PC-9 (cell line): ENCODE data around the gene ITM2C. TPM values are rescaled to one million over a fixed set of nuclear protein-coding genes. Genes with fewer than 3 reads are reported as not detected.

Experiments
- BruUV-seq: library from RNA; stranded (reverse); fragments of 400-500 nt; replicated peaks from 2 replicates; lab custom pipeline; 2021; lab: Mats Ljungman, UMichigan
- CTCF ChIA-PET: fragments of 300-600 bp; sonication (Branson Sonifier 250); formaldehyde crosslinking; loops from one replicate; lab custom pipeline; 2022; ENCODE audit warnings: antibody characterized with exemption; lab: Charles Lee
- POLR2A ChIA-PET: fragments of 300-600 bp; sonication (Branson Sonifier 250); formaldehyde crosslinking; loops from one replicate; lab custom pipeline; 2022; ENCODE audit warnings: antibody characterized with exemption; ENCODE audit not compliant: unreplicated experiment; lab: Charles Lee
- DNase-seq, 2 experiments: peaks; one replicate each; pipeline versions ENCODE4 v3.0.0 to v3.0.0-alpha.2; 2015 to 2022; ENCODE audit warnings: mixed read lengths in 1 of 2
- H2AFZ ChIP-seq: fragments of 200-600 bp; sonication (generic); 2 replicates; pipeline ENCODE4 v1.8.1; 2017; ENCODE audit warnings: antibody characterized with exemption
- H3F3A ChIP-seq: fragments of 200-600 bp; sonication (generic); 2 replicates; pipeline ENCODE4 v1.8.1; 2017; ENCODE audit warnings: antibody characterized with exemption, mild to moderate bottlenecking, low read depth; ENCODE audit not compliant: insufficient read depth
- H3K27ac ChIP-seq: fragments of 200-600 bp; sonication (generic); 2 replicates; pipeline ENCODE4 v1.6.1; 2016; ENCODE audit warnings: mixed run types
- H3K27me3 ChIP-seq: fragments of 200-600 bp; sonication (generic); 2 replicates; pipeline ENCODE4 v1.6.1; 2016; ENCODE audit warnings: low read depth, mixed run types; ENCODE audit not compliant: insufficient read depth
- H3K36me3 ChIP-seq: fragments of 200-600 bp; sonication (generic); 2 replicates; pipeline ENCODE4 v1.6.1; 2016; ENCODE audit warnings: low read depth, mixed run types
- H3K4me1 ChIP-seq: fragments of 200-600 bp; sonication (generic); replicated peaks from 2 replicates; pipeline ENCODE4 v1.6.1; 2016; ENCODE audit warnings: mixed run types; ENCODE audit not compliant: insufficient read depth
- H3K4me2 ChIP-seq: fragments of 200-600 bp; sonication (generic); 2 replicates; pipeline ENCODE4 v1.6.1; 2017; ENCODE audit warnings: mixed run types
- H3K4me3 ChIP-seq: fragments of 200-600 bp; sonication (generic); 2 replicates; pipeline ENCODE4 v1.6.1; 2016; ENCODE audit warnings: mixed run types
- H3K79me2 ChIP-seq: fragments of 200-600 bp; sonication (generic); 2 replicates; pipeline ENCODE4 v1.6.1; 2017; ENCODE audit warnings: low read depth, mixed run types
- H3K9me2 ChIP-seq: fragments of 200-600 bp; sonication (generic); 2 replicates; pipeline ENCODE4 v1.8.1; 2017; ENCODE audit warnings: mild to moderate bottlenecking; ENCODE audit not compliant: insufficient read depth
- H3K9me3 ChIP-seq: fragments of 200-600 bp; sonication (generic); 2 replicates; pipeline ENCODE4 v1.8.1; 2016; ENCODE audit warnings: low read depth; ENCODE audit not compliant: insufficient read depth
- H4K20me1 ChIP-seq: fragments of 200-600 bp; sonication (generic); 2 replicates; pipeline ENCODE4 v1.8.1; 2017; ENCODE audit not compliant: insufficient read depth
- EZH2 ChIP-seq: fragments of 200-600 bp; sonication (generic); IDR thresholded peaks from 2 replicates; pipeline ENCODE4 v1.8.0; 2017; ENCODE audit warnings: antibody characterized with exemption, low read depth
- intact Hi-C: fragments of 100-400 bp; cut with micrococcal nuclease; formaldehyde crosslinking; loops from one replicate; pipeline ENCODE4 v1.10.0; 2022; ENCODE audit not compliant: unreplicated experiment
- total RNA-seq: library from RNA; stranded (reverse); gene quantifications from 2 replicates; pipeline ENCODE4 v1.2.3, GENCODE V29; 2021
- TF ChIP-seq, protein P1 (sequence below): fragments of 200-600 bp; sonication (generic); conservative IDR thresholded peaks from 2 replicates; pipeline ENCODE4 v1.6.1; 2017; ENCODE audit warnings: mixed run types, antibody characterized with exemption, mild to moderate bottlenecking, moderate library complexity

ITM2C gene
- total RNA-seq, 1 experiment from 2014 or later: 76.0 TPM

DNA sequence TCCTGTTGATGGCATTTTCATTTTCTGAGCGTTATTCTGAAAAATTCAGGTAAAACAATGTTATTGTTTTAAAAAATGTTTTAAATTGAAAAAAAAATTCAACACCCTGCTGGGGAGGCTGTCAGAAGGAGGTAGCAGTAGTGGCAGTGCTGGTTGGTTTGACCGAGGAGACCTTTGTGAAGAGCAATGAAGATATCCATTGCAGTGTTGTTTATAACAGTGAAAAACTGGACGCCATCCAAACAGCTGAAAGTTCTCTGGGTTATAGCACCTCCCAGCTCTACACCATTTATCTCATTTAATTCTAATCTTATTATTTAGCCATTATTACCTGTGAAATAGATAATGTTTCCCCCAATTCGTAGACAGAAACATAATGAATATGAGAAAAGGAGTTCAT lies 12.6 kb upstream of the ITM2C start:
- no peaks in the 10 kb centered on the region for H3K79me2 ChIP-seq
- H3K9me2 ChIP-seq: no peaks in the 10 kb centered on the region
- no peaks in the 10 kb centered on the region for H4K20me1 ChIP-seq
- BruUV-seq: no TSS peak
- H3K27me3 ChIP-seq: peaks cover 4% of the 10 kb centered on the region; the same call in 1 of the 2 replicates
- H3K9me3 ChIP-seq: no peaks in the 10 kb centered on the region
- no peaks in the 10 kb centered on the region for H3F3A ChIP-seq
- no peaks in the 10 kb centered on the region for H3K36me3 ChIP-seq
- H3K27ac ChIP-seq: no peak overlapping the region
- CTCF ChIA-PET: no interaction called here
- DNase-seq: no peak
- H3K4me3 ChIP-seq: no peak overlapping the region
- no peak overlapping the region for H2AFZ ChIP-seq
- intact Hi-C loops: no loop called here
- TF ChIP-seq, protein P1, sequence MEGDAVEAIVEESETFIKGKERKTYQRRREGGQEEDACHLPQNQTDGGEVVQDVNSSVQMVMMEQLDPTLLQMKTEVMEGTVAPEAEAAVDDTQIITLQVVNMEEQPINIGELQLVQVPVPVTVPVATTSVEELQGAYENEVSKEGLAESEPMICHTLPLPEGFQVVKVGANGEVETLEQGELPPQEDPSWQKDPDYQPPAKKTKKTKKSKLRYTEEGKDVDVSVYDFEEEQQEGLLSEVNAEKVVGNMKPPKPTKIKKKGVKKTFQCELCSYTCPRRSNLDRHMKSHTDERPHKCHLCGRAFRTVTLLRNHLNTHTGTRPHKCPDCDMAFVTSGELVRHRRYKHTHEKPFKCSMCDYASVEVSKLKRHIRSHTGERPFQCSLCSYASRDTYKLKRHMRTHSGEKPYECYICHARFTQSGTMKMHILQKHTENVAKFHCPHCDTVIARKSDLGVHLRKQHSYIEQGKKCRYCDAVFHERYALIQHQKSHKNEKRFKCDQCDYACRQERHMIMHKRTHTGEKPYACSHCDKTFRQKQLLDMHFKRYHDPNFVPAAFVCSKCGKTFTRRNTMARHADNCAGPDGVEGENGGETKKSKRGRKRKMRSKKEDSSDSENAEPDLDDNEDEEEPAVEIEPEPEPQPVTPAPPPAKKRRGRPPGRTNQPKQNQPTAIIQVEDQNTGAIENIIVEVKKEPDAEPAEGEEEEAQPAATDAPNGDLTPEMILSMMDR: no peak
- no peak for TF ChIP-seq EZH2
- no peaks in the 10 kb centered on the region for H3K4me1 ChIP-seq
- no peak overlapping the region for H3K4me2 ChIP-seq
- POLR2A ChIA-PET: no interaction called here

DNA sequence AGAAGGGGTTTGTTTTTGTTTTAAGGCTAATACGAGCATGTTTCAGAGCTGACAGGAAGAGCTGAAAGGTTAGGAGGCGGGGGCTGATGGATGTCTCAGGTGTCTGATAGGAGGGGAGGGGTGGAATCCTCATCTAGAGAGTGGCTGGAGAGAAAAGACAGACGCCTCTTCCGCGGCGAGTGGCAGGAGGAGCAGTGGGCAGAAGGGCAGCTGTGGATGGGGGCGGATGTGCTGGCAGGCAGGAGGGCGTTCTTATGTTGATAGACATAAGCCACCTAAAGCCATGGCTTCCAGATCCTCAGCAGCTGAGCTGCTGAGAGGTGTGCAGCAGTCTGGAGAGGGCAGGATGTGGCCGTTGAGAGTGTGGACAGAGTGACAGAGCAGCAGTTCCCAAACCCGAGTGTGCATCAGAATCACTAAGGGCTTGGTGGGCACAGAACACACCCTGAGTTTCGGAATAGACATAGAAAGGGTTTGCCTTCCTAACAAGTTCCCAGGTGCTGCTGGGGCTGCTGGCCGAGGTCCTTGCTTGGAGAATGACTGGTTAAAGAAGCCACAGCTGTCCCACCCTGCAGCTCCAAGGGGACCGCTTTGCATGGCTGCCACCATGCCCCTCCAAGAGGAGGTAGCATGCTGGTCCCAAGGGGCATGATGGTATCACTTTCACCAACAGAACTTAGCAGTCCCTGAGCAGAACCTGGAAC lies 3.0 kb upstream of the ITM2C start:
- TF ChIP-seq, protein P1: no peak
- no peak for TF ChIP-seq EZH2
- BruUV-seq: no TSS peak

DNA sequence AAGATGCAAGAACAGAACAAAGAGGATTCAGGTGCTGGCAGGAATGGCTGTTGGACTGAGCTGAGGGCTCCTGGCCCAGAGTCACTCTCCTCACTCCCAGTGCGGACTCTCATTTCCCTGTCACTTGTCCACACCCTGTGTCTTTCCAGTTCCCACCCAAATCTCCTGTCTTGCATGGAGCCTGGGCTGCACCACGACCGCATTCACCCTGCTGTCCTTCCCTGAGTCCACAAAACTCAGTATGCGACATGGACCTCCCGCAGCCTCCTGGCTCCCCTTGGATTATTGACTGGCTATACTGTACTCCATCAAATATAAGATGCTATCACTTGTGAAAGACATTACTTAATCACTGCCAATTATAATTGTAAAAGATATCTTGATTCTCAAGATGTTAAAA lies 2.5 kb upstream of the ITM2C start:
- Histone ChIP-seq H3K79me2 (no peaks in the 10 kb centered on the region), H3K4me2 (no peak overlapping the region), H4K20me1 (no peaks in the 10 kb centered on the region), H3K27me3 (peaks cover 13% of the 10 kb centered on the region; the same call in 1 of the 2 replicates), H3K27ac (no peak overlapping the region), H3K4me3 (no peak overlapping the region), H2AFZ (no peak overlapping the region), H3K36me3 (no peaks in the 10 kb centered on the region), H3K9me2 (no peaks in the 10 kb centered on the region), H3K9me3 (no peaks in the 10 kb centered on the region; the same call in 1 of the 2 replicates), H3F3A (peaks cover 5% of the 10 kb centered on the region; the same call in 1 of the 2 replicates), H3K4me1 (no peaks in the 10 kb centered on the region; the same call in 1 of the 2 replicates)
- DNase-seq: no peak
- no TSS peak for BruUV-seq
- ChIA-PET CTCF (no interaction called here), POLR2A (no interaction called here)
- TF ChIP-seq, protein P1: no peak
- TF ChIP-seq EZH2: no peak
- intact Hi-C loops: no loop called here

More for the DNA sequence above, 3.0 kb upstream of the ITM2C start:
- Histone ChIP-seq H3K9me3 (no peaks in the 10 kb centered on the region; the same call in 1 of the 2 replicates), H3K4me3 (no peak overlapping the region), H3K4me2 (no peak overlapping the region), H3K27ac (no peak overlapping the region), H3K79me2 (no peaks in the 10 kb centered on the region), H3K9me2 (no peaks in the 10 kb centered on the region), H3K4me1 (no peaks in the 10 kb centered on the region; the same call in 1 of the 2 replicates), H3K36me3 (no peaks in the 10 kb centered on the region), H3F3A (peaks cover under 1% of the 10 kb centered on the region; the same call in 1 of the 2 replicates), H4K20me1 (no peaks in the 10 kb centered on the region), H3K27me3 (peaks cover 13% of the 10 kb centered on the region; the same call in 1 of the 2 replicates), H2AFZ (no peak overlapping the region)
- DNase-seq: no peak
- intact Hi-C loops: no loop called here
- POLR2A ChIA-PET: interaction anchor here (0.7 kb wide), 1 partner anchor 103 kb away, joined by 7 read pairs; no protein-coding TSS in a partner anchor
- CTCF ChIA-PET: interaction anchor here (0.7 kb wide), 1 partner anchor 37 kb away, joined by 3 read pairs; no protein-coding TSS in a partner anchor
